HL-60/S4 (cell line): ENCODE results near the gene ADAMTS17.

ENCODE experiments used
- in situ Hi-C: fragments of 300-500 bp; cut with MboI; formaldehyde crosslinking; loops from 2 replicates; pipeline ENCODE4 v1.14.3; 2022; ENCODE audit warnings: low sequenced_read_pairs

Gene ADAMTS17

GRCh38 chr15:100341239-100341749 lies 481 bp downstream of the ADAMTS17 start:
- in situ Hi-C loops, result loop anchor here (25.0 kb wide), 2 partner anchors 921 to 1079 kb away; partner anchors contain the start of genes CHSY1 and LRRC28

GRCh38 chr15:100340721-100341238 lies 995 bp downstream of the ADAMTS17 start:
- in situ Hi-C loops, result loop anchor here (25.0 kb wide), 2 partner anchors 922 to 1078 kb away; partner anchors contain the start of genes CHSY1 and LRRC28

GRCh38 chr15:100339999-100340398 lies 1.8 kb downstream of the ADAMTS17 start:
- in situ Hi-C loops, result loop anchor here (10.0 to 25.0 kb wide), 3 partner anchors 405 to 1078 kb away; partner anchors contain the start of genes CHSY1 and LRRC28

GRCh38 chr15:100339451-100339850 lies 2.3 kb downstream of the ADAMTS17 start:
- in situ Hi-C loops, result loop anchor here (10.0 to 25.0 kb wide), 3 partner anchors 405 to 1077 kb away; partner anchors contain the start of genes CHSY1 and LRRC28

GRCh38 chr15:100338971-100339444 lies 2.8 kb downstream of the ADAMTS17 start:
- in situ Hi-C loops, result loop anchor here (10.0 to 25.0 kb wide), 3 partner anchors 404 to 1077 kb away; partner anchors contain the start of genes CHSY1 and LRRC28

- in situ Hi-C loops, result loop anchor here (10.0 to 25.0 kb wide), 3 partner anchors 403 to 1076 kb away; partner anchors contain the start of genes CHSY1 and LRRC28
These were observed 3.5 kb downstream of the ADAMTS17 start for GRCh38 chr15:100338247-100338646.

- in situ Hi-C loops, result loop anchor here (10.0 to 25.0 kb wide), 3 partner anchors 403 to 1075 kb away; partner anchors contain the start of genes CHSY1 and LRRC28
These were observed 4.4 kb downstream of the ADAMTS17 start for GRCh38 chr15:100337096-100338044.

- in situ Hi-C loops, result loop anchor here (10.0 to 25.0 kb wide), 3 partner anchors 401 to 1074 kb away; partner anchors contain the start of genes CHSY1 and LRRC28
These were observed 5.7 kb downstream of the ADAMTS17 start for GRCh38 chr15:100336061-100336460.

GRCh38 chr15:100335335-100335999 lies 6.3 kb downstream of the ADAMTS17 start:
- in situ Hi-C loops, result loop anchor here (10.0 to 25.0 kb wide), 3 partner anchors 401 to 1073 kb away; partner anchors contain the start of genes CHSY1 and LRRC28

GRCh38 chr15:100334905-100335304 lies 6.9 kb downstream of the ADAMTS17 start:
- in situ Hi-C loops, result loop anchor here (10.0 to 25.0 kb wide), 3 partner anchors 400 to 1073 kb away; partner anchors contain the start of genes CHSY1 and LRRC28

- in situ Hi-C loops, result loop anchor here (10.0 to 25.0 kb wide), 3 partner anchors 400 to 1072 kb away; partner anchors contain the start of genes CHSY1 and LRRC28
These were observed 7.3 kb downstream of the ADAMTS17 start for GRCh38 chr15:100334456-100334855.

- in situ Hi-C loops, result loop anchor here (10.0 to 25.0 kb wide), 3 partner anchors 399 to 1072 kb away; partner anchors contain the start of genes CHSY1 and LRRC28
These were observed 7.8 kb downstream of the ADAMTS17 start for GRCh38 chr15:100334015-100334414.

GRCh38 chr15:100333236-100333635 lies 8.5 kb downstream of the ADAMTS17 start:
- in situ Hi-C loops, result loop anchor here (10.0 to 25.0 kb wide), 3 partner anchors 398 to 1071 kb away; partner anchors contain the start of genes CHSY1 and LRRC28

- in situ Hi-C loops, result loop anchor here (10.0 to 25.0 kb wide), 3 partner anchors 398 to 1070 kb away; partner anchors contain the start of genes CHSY1 and LRRC28
These were observed 9.1 kb downstream of the ADAMTS17 start for GRCh38 chr15:100332721-100333120.

GRCh38 chr15:100332231-100332630 lies 9.5 kb downstream of the ADAMTS17 start:
- in situ Hi-C loops, result loop anchor here (10.0 to 25.0 kb wide), 3 partner anchors 397 to 1070 kb away; partner anchors contain the start of genes CHSY1 and LRRC28

- in situ Hi-C loops, result loop anchor here (10.0 to 25.0 kb wide), 3 partner anchors 396 to 1068 kb away; partner anchors contain the start of genes CHSY1 and LRRC28
These were observed 11.1 kb downstream of the ADAMTS17 start for GRCh38 chr15:100330629-100331215.

- in situ Hi-C loops, result loop anchor here (10.0 to 25.0 kb wide), 3 partner anchors 395 to 1068 kb away; partner anchors contain the start of genes CHSY1 and LRRC28
These were observed 11.6 kb downstream of the ADAMTS17 start for GRCh38 chr15:100330221-100330620.

- in situ Hi-C loops, result loop anchor here (25.0 kb wide), 2 partner anchors 934 to 1066 kb away; partner anchors contain the start of genes CHSY1 and LRRC28
These were observed 13.0 kb downstream of the ADAMTS17 start for GRCh38 chr15:100328796-100329195.

- in situ Hi-C loops, result no loop called here
These were observed 22.9 kb downstream of the ADAMTS17 start for GRCh38 chr15:100318880-100319279.
